Lower lobe of right lung (tissue), 2 donors: Measurements from ENCODE around the gene LXN. TPM values are rescaled to one million over a fixed set of nuclear protein-coding genes. Genes with fewer than 3 reads are reported as not detected.

Experiments used
- ATAC-seq, 2 donors: fragments of 200-7000 bp; cut with Tn5 transposase; one replicate each; pipeline ENCODE4 v1.9.1; 2020 to 2022; ENCODE audit warnings: mild to moderate bottlenecking in 2 of 2, moderate library complexity in 2 of 2
- DNase-seq: peaks from one replicate; pipeline ENCODE4 v3.0.0-alpha.2; 2020
- H3K27ac ChIP-seq: fragments of 200-600 bp; one replicate; pipeline ENCODE4 v1.8.0; 2022
- H3K27me3 ChIP-seq: fragments of 200-600 bp; one replicate; pipeline ENCODE4 v1.8.0; 2022; ENCODE audit warnings: low read depth
- H3K36me3 ChIP-seq: fragments of 200-600 bp; one replicate; pipeline ENCODE4 v1.8.0; 2022; ENCODE audit warnings: mild to moderate bottlenecking
- H3K4me1 ChIP-seq: fragments of 200-600 bp; one replicate; pipeline ENCODE4 v1.8.0; 2022
- H3K4me3 ChIP-seq: fragments of 200-600 bp; one replicate; pipeline ENCODE4 v1.8.0; 2022; ENCODE audit warnings: mild to moderate bottlenecking
- H3K9me3 ChIP-seq: fragments of 200-600 bp; one replicate; pipeline ENCODE4 v1.8.0; 2022
- CTCF ChIP-seq: fragments of 200-600 bp; IDR thresholded peaks from one replicate; pipeline ENCODE4 v1.8.0; 2022; ENCODE audit warnings: antibody characterized with exemption, mild to moderate bottlenecking
- intact Hi-C: fragments of 100-400 bp; cut with DNase I; formaldehyde crosslinking; loops from one replicate; pipeline ENCODE4 v1.11.0; 2022
- total RNA-seq: library from RNA; stranded (reverse); fragmentation: NEBNext Ultra II Directional; extraction: Animal tissue kit (Norgen Biotek cat#: 25700); gene quantifications from one replicate; pipeline ENCODE4 v1.2.1, GENCODE V29; 2021
- donor health status: DM: no; HTN: yes; CAD: no; lungs with severe emphysema.

The LXN gene
- total RNA-seq, 1 donor from 2014 or later: 18.8 TPM

GRCh38 chr3:158625881-158626280 lies 46.6 kb downstream of the LXN start:
- no peak for TF ChIP-seq CTCF

GRCh38 chr3:158617982-158618875 lies 54.2 kb downstream of the LXN start:
- H3K27me3 ChIP-seq: no peaks in the 10 kb centered on the region
- DNase-seq (no peak), ATAC-seq (no peak)
- no peaks in the 10 kb centered on the region for H3K4me1 ChIP-seq
- H3K4me3 ChIP-seq: no peak overlapping the region
- intact Hi-C loops: no loop called here
- peaks cover 7% of the 10 kb centered on the region for H3K9me3 ChIP-seq
- no peaks in the 10 kb centered on the region for H3K36me3 ChIP-seq
- TF ChIP-seq CTCF: no peak
- H3K27ac ChIP-seq: no peak overlapping the region

More at GRCh38 chr3:158625881-158626280, 46.6 kb downstream of the LXN start:
- H3K27me3 ChIP-seq: no peaks in the 10 kb centered on the region
- no peak for DNase-seq
- no peaks in the 10 kb centered on the region for H3K36me3 ChIP-seq
- no peak for ATAC-seq
- H3K4me1 ChIP-seq: no peaks in the 10 kb centered on the region
- H3K27ac ChIP-seq: no peak overlapping the region
- H3K4me3 ChIP-seq: no peak overlapping the region
- intact Hi-C loops: no loop called here
- no peaks in the 10 kb centered on the region for H3K9me3 ChIP-seq

Other genes with a start within 250 kb of the LXN start
- 13.5 TPM for gene MLF1, start 101.5 kb downstream of the LXN start, total RNA-seq
- 38.7 TPM for gene GFM1, start 28.1 kb downstream of the LXN start, total RNA-seq
- 65.8 TPM for gene RARRES1, start 59.8 kb upstream of the LXN start, total RNA-seq
- 102 TPM for gene MFSD1, start 129.4 kb upstream of the LXN start, total RNA-seq